ENCODE data around the gene MED15.

MED15 gene

DNA sequence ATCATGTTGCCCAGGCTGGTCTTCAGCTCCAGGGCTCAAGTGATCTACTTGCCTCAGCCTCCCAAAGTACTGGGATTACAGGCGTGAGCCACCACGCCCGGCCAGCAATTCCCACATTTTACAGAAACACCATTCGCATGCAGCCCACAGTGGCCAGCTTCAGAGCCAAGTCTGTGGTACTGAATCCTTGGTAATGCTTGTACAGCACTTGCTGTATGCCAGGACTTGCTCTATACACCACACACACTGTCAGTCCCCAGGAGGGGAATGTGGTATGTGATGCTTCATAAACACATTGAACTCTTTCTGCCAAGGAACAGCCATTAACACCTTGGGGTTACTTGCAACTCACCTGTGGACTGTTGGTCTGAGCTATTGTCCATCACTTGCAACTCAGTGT, 119.4 kb downstream of the MED15 start:
- no peak for DNase-seq (ENCODE audit: low read depth)

DNA sequence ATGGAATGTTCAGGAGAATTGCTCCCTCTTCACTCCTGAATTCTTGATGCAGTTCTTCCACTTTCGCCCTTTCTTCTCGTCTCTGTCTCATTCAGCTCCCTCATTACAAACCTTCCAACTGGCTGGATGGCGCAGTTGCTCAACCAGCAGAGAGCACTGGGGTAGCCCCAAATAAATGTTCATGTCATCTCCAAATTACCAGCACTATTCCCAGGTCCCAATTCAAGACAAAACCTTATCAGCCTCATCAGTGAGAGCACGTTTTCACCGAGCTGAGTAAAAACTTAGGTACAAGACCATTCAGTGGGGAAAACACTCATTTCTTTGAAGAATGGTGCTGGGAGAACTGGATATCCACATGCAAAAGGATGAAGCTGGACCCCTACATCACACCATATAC, 120.0 kb downstream of the MED15 start:
- DNase-seq (ENCODE audit: low read depth) = no peak

DNA sequence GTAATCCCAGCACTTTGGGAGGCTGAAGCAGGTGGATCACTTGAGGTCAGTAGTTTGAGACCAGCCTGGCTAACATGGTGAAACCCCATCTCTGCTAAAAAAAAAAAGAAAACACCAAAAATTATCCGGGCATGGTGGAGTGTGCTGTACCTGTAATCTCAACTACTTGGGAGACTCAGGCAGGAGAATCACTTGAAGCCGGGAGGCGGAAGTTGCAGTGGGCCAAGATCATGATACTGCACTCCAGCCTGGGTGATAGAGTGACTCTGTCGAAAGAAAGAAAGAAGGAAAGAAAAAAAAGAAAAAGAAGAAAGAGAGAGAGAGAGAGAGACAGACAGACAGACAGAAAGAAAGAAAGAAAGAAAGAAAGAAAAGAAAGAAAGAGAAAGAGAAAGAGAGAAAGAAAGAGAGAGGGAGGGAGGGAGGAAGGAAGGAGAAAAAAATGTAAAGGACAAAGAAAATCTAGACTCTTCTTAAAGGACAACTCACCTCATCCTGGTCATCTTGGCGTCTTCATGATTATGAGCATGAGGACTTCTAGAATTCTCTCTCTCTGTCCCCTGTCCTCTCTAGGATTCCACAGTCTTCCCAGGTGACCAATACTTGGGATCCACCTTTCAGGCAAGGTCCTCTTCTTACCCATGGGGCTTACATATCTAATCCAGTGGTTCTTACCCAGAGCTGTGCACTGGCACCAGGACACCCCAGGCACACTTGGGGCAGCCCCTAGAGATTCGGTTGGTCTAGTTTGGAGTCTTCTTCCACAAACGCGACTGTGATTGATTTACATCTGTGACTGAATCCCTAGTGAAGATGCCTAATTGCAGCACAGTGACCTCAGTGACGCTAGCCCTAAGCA, 120.9 kb downstream of the MED15 start:
- no peak for DNase-seq (ENCODE audit: low read depth)

DNA sequence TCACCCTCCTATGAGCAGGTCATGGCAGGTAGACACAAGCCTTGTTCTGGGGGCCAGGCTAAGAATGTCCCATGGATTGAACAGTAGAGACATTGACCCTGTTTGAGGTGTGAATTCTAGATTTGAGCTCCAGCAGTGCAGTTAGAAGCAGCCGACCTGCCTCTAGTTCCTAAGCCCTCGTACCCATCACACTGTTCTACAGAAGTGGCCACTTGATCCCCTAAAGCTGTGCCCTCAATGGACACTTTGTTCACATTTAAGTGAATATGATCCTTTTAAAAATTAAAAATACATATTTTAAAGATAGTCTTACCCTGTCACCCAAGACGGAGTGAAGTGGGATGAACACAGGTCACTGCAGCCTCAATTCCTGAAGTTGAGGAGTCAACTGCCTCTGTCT, 122.0 kb downstream of the MED15 start:
- DNase-seq (ENCODE audit: low read depth) = no peak

DNA sequence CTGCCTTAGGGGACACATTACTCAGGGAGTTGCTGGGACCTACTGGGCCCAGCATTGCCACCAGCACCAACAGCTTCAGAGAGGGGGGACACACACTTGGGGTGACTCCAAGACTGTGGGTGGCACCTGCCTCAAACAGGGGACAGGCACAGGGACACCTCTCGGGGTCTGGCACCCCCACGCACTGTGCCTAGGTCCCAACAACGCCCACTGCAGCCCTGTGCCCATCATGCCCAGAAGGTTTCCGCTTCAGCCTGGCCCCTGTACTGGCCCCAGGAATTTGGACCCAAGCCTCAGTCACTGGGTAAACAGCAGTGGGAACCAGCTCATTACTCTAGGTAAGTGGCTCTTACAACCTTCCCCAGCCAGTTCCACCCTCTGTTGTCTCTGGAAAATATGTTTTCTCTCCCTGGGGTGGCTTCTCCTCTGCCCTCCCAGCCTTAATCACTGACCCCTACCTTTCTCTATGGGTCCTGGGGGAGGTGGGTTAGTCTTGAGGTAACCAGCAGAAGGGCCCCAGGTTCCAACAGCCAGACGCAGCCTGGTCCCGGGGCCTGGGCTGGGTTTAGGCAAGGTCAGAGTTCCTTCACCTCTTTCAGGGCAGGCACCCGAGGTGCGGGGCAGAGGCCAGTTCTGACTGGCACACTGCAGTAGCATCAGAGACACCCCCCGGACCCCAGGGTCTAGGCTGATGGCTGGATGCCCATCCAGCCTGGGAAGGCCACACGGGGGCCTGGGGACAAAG, 123.6 kb downstream of the MED15 start:
- no peak for DNase-seq (ENCODE audit: low read depth)

DNA sequence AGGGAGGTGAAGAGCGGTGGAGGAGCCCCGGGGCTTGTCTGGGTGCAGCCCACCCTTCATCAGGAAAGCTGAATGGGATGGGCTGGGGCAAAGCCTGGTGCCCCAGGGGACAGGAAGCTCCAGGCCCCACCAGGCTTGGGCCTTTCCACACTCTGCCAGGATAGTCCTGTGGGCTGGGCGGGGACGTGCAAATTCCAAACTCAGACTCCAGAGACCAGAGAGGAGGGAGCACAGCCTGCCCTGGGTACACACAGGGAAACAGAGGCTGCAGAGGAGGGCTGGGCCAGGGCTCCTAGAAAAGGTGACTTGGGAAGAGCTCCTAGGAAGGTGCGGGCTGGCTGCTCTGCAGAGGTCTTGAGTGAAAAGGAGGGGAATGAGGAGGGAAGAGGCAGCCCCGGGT, 124.7 kb downstream of the MED15 start:
- DNase-seq (ENCODE audit: low read depth) = no peak

DNA sequence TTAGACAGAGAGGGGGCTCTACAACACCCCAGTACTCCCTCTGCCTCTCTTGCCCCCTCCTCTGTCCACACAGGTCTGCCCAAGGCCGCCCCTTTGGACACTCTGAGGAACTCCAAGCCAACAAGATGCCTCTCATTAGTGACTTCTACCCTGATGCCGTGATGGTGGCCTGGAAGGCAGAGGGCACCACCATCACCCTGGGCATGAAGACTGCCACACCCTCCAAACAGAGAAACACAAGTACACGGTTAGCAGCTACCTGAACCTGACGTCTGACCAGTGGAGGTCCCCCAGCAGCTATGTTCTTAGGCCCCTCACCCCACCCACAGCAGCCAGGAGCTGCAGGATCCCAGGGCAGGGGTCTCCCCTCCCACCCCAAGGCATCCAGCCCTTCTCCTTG, 125.1 kb downstream of the MED15 start:
- DNase-seq (ENCODE audit: low read depth) = no peak

DNA sequence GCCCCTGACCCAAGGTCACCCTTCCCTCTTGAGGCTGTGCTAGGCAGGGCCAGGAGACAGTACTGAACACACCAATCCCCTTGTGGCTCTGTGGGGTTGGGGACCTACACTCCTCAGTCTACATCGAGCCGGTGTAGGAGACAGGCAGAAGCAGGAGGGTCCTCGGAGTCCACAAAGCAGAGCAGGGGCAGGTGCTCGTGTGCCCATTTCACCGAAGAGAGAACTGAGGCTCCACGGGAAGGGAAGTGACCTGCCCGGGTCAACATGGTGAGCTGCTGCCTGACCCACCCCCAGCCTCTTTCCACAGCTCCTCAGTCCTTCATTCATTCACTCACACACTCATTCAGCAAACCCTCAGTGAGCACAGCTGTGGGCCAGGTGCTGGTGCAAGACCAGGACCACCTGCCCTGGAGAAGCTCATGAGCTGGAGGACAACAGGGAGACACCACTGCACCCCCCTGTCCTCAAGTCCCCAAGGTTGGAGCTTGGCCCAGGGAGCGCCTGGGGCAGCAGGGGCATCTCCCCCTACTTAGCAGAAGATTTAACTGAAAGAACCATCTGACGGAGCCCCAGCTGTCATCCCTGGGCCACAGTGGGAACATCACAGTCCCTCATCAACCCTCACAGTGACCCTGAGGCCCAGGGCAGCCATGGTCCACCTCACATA, 127.3 kb downstream of the MED15 start:
- DNase-seq (ENCODE audit: low read depth) = no peak

DNA sequence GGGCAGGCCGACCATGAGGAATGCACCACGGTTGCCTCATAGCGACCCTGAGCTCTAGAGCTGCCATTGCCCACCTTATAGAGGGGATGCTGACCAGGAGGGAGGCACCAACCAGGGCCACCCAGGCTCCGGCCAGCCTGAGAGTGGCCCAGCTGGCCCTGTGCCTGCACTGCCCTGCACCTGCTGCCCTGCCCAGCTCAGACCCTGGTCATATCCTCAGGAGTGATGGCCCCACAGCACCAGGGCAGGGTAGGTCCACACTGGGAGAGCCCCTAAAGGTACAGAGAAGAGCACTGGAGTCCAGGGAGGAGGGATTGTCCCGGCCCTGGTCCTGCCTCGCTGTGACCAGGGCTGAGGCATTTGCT, 127.8 kb downstream of the MED15 start:
- no peak for DNase-seq (ENCODE audit: low read depth)

DNA sequence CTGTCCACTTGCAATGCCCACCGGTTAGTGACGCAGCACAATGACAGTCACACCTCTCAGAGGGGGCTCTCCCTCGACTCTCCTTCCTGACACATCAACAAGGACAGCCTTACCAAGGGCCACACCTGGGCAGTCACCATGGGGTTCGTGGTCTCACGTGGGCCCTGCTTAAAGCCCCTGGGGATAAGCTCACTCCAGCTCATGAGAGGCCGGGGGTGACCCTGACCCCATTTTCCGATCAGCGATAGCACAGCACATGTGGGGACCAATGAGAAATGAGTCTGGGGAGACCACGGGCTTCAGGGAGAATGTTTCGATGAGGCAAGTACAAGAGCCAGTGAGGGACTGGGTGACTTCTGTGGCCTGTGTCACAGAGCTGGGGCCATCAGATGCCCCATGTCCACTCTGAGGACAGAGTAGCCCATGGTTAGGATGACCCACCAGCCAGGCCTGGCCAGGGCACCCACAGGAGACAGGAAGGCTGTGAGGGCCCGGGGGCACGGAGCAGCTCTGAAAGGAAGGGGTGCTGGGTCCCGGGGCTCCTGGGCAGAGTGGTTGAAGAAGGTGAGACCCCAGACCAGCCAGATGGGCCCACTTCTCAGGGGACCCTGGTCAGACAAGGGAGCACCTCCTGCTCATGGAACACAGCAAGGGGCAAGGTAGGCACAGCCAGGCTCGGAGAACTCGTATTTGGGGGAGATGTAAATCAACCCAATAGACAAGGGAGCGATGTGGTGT, 128.8 kb downstream of the MED15 start:
- no peak for DNase-seq (ENCODE audit: low read depth)

DNA sequence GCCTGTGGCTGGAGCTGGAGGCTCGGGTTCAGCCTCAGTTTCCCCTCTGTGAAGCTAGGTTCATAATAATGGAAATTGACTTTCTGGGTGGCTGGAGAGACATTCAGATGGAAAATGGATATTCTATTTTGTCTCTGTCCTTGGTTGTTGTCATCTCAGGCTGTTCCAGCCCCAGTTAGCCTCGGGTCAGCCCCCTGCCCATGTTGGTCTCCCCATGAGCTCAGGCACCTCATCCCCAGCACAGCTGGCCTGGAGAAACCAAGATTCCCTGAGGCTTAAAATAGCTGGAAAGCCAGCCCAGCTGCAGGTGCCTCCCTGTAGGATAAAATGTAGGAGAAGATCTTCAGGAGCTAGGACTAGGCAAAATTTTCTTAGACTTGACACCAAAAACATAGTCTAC, 129.5 kb downstream of the MED15 start:
- no peak for DNase-seq (ENCODE audit: low read depth)
